HG02759 (cell line): ENCODE data around the gene LBX1.

Experiments used
- ATAC-seq: cut with Tn5 transposase; IDR thresholded peaks from one replicate; pipeline ENCODE4 v1.9.1; 2021; ENCODE audit warnings: mild to moderate bottlenecking, moderate library complexity; ENCODE audit not compliant: unreplicated experiment

Gene LBX1

DNA sequence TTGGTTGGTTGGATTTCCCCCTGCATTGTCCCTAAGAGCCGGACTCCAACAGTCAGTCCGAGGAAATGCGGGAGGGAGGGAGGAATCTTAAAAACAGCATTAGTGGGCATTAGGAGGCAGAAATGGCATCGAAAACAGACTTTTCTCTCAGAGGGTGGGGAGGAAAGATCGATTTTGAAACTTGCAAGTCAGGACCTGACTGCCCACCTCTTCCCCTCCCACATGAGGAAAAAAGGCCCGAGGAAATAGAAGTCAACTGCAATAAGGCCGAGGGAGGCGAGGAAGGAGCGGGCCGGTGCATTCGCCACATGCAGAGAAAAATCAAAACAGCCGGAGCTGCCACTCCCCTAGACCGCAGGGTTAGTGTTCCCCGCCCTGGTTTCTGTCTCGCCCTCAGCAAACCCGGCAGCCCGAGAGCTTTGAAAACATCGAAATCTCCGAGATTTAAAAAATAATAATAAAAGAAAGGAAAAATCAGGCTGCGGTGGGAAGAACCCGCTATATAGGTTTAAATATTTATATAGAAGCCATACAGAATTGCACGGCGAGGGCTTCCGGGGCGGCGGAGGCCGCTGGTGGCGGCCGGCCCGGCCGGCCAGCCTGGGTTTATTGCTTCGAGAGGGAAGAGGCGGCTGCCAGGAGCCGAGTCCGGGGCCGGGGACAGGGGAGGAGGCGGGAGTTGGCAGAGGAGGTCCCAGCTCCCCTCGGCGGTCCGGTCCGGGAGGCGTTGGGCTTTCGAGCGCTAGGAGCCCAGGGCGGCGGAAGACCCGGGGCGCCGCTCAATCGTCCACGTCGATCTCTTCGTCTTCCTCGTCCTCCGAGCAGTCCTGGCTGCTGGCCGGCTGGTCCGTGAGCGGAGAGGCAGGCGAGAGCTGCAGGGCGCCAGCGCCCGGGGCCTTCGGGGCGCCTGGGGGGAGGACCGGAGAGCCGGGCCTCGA is 2.5 kb downstream of the LBX1 start:
- no peak for ATAC-seq

DNA sequence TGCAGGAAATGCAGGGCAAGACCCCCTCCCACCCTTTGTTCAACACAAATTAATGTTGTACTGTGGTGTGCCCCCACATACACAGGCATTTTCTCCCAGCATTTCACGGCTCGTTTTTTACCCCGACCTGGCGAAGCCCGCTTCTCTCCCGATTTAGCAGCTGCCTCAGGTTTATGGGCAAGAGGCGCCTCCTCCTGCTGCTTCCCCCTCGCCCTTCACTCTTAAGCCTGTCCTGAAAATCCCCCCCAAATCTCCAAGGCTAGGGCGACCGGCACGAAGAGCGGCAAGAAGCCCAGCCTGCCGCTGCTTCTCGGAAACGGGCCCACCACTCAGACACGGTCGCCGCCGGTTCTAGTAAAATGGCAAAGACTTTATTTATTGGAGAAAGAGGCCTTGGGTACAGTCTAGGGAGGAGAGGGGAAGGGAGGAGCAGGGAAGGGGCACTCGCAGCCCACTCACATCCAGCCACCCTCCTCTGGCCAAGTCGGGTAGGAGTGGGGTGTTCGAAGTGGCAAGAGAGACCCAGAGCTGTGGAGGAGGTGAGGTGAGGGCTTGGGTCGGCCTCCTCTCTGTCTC is 3.3 kb downstream of the LBX1 start:
- ATAC-seq: no peak

DNA sequence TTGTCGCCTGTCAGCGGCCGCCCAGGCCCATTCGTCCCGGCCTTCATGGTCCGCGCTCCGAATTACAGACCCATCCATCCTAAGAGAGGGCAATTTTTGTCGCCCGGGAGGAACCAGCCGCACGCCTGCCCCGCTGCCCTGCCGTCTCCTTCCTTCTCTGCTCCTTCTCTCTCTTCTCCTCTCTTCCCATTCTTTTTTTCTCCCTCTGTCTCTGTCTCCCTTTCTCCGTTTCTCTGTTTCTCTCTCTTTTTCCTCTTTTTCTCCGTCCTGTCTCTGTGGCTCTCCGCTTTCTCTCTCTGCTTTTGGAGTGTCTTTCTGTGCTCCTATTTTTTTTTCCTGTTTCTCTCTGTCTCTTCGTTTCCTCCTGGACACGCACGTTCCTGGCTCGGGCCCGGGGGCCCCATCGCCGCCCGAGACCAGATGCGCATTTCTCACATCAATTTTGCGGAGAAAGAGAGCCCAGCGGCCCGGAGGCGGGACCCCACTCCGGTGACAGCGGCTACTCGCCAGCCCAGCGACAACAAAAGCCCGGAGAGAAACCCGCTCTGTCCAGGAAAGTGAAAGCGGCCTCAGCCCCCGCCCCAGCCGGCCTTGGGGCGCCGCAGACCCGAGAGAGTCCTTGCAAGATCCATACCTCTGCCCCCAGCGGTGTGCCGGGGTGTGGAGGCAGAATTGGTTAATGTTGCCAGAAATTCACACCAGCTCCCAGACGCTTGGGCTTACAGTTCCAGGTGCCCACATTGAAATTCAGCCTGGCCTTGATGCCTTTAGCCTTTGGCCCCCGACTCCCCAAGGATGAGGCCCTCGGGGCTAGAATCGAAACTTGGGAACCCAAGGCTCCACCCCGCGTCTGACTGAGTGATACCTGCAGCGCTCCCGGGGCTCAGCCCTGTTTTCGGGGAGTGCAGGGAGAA is 4.1 kb downstream of the LBX1 start:
- no peak for ATAC-seq

DNA sequence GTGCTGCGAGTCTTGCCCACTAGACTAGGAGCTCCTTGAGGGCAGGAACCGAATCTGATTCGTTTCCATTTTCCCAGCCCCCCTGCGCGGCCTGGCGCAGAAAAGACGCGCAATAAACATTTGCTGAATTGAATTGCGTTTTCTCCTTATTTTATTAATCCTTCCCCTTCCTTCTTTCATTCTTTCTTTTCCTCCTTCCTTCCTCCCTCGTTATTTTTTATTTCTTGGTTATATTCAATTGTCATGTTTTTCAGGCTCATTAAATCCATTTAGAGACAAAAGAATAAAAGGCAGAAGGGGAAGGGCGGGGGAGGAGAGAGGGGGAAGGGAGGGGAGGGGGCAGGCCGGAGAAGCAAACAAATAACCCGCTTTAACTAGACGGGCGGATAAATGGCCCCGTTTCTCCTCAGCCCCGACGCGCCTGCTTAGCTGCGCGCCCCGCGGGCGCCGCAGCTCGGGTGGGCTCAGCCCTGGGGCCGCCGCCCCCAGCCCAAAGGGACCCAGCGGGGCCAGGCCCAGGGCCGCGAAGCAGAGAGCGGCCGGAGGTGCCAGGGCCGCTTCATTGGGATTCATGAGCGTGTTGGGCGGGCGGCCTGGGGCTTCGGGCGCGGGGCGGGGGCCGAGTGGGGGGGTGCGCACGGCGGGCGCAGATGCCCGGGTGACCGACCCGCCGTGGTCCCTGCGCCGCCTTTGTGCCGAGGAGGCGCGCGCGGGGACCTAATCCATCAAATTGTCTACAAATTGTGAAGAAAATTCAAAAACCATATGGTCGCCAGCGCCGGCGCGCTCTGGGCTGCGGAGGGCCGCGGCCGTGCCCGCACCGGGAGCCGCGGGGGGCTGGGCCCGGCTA is 5.0 kb downstream of the LBX1 start:
- no peak for ATAC-seq

DNA sequence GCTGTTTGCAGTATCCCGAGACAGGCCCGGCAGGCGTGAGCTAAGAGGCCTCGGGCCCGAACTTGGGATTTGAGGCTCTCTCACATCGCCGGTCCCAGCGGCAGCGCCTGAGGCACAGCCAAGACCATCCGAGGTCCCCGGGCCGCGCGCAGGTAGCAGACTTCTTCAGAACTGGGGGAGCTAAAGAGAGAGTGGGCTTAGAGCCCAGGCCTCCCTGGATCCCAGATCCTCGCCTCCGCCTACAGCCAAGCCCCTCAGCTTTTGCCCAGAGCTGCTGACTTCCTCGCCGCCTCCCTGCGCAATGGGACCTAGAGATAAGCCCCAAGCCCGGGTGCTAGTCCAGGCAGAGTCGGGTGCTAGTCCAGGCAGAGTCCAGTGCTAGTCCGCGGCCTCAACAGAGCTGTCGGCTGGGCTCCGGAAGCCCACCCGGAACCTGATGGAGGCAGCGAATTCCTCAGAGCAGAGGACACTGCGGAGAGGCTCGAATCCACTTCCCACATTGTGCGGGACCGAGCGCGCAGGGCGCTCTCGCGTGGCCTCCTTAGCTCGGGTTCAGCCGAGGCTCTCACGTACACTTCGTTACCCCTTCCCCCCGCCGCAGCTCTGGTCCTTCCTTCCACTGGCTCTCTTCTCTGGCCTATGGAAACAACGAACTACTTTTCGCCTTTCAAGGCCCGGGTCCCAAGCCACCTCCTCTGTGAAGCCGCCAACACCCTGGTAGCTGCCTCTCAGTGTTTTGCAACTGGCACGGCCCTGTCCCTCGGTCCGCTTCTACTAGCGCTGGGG is 5.8 kb downstream of the LBX1 start:
- ATAC-seq: no peak

DNA sequence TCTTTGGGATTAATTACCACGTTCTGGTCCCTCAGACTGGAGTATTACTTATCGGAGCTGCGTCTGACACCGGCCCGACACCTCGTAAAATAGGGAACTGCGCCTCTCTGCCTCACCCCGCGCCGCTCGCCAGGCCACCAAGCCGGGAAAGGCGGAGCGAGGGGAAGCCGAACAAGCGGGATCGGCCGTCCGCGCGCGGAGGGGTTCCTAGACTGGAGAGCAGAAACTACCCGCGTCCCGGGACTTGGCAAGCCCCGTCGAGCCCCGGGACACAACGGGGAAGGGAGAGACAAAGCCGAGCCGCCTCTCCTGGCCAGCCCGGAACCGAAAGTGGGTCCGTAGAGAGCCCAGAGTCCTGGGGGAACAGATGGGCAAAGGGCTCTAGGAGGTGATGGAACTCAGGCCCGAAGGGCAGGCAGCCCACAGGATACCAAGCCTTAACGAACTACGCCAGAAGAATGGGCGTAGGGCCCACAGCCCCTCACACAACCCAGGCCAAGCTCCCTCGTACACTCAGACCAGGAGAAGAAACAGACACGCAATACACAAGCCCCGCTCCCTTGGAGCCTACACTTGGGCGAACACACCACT is 6.5 kb downstream of the LBX1 start:
- ATAC-seq: no peak

DNA sequence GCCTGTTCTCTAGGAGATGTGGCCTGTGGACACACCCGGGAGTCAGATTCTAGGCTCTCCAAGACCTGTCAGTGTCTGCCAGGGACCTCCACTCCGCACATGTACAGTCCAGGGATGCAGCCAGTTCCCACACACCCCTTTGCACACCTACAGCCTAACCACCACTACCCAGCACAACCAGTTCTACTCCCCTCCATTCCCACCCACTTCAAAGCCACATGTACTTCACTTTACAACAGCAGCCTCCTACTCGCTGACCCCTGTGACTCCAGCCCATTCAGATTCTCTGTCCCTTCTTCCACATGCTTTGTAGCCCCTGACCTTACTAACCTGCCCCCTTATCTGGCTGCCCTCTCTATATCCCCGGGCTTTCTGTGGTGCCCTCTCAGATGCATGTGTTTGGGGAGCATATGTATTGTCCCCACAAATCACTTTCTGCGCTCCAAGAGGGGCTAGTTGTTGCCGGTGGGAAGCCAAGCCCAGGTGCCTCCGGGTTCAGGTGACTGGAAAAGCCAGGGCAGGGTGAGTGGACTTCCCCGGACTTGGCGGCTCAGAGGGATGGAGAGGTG is 7.2 kb downstream of the LBX1 start:
- ATAC-seq: no peak

DNA sequence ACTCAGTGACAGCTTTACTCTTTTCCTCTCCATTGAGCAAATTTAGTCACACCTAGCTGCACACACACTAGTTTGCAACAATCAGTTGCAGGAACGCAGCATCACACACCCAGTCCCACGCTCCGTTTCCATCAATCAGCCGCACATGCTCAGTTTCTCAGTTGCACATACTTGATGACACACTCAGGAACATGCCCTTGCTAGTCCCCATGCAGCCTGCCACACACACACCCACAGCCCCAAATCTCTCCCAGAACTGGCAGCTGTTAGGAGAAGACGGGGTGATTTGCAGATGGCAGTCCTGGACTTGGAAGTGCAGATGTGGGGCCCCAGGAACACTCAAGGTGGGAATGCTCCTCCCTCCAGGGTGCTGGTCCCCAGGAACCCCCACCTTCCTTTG is 7.7 kb downstream of the LBX1 start:
- no peak for ATAC-seq

DNA sequence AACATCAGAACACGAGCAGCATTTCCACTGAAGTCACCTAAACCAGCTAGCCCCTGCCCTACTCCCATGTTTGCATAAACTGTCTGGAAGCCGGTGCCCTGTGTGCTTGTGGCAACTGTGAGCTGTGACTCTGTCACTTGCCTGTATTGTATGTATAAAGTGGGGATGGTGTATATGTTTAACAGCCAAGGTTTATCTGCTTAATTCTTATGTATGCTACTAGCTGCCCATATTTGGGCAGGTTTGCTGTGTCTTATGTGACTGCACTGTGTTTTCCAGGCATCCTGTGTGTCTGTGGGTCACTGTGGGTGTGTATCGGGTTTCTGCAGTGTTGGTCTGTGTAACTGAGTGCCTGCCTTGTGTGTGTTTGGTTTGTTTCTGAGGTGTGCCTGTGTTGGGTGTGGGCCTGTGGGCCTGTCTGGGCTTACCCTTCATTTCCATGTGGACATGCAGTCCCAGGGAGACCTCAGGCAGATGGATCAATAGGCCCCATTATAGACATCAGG is 9.3 kb downstream of the LBX1 start:
- no peak for ATAC-seq

DNA sequence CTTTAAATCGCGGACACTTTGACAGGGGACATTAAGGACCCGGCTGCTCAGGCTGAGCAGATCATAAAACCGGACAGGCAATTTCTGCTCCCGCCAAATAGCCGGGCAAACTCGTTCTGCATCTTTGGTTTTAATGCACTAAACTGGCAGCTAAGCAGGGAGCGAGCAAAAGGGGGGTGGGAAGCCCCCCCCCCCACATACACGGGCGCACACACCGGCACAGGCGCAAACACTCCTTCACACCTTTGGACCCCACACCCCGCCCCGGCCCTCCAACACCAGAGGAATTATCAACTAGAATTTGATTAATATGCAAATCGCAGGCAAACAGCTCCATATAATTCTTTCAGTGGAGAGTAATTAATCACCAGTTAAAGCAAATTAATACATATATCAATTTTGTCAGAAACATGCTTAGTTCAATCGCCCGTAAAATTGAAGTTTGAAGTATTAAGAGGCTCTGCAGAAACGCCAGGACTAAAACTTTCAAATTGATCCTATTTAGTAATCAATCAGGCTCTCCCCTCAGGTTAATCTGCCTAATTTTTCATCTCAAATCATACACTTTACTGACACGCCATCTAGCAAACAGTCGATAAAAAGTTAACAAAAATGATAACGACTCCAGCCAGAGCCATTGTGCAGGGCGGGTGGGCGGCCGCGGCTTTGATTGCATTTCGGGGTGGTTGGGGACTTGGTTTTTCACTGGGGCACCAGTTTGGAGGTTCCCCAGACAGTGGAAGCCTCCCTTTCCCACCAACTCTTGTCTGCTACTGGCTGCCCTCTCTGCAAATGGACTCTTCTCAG is 9.9 kb downstream of the LBX1 start:
- no peak for ATAC-seq

DNA sequence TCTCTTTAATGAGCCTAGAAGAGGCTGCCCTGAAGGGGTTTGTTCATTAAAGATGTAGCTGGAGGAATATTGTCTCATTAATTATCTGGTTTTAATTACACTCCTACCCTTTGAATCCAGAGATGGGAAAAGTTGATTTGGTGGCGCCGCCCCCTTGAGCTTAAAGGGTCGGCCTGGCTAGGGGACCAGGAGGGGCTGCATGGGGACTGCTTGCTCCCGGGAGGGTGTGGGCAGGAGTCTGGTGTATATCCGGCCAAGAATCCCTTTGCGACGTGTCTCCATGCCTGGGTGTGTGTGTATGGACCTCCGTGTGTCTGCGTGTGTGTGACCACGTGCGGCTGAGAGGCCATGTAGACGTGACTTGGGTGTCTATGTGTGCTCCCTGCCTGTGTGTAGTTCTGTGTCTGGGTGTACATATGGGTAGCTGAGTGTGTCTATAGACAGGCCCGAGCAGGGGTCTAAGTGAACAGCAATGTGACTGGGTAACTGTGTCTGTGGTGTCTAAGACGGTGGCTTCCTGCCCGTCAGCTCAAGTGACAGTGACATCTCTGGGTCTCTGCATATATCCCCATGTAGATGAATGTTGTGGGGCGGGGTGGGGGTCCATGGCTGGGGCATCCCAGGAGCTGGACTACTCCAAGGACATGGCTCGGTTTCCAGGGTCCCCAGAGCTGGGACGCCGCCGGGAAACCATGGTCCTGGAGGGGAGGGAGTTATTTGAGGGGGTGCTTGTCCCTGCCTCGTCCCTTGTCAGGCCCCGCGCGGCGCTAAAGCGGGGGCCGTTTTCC is 10.7 kb downstream of the LBX1 start:
- ATAC-seq: no peak

DNA sequence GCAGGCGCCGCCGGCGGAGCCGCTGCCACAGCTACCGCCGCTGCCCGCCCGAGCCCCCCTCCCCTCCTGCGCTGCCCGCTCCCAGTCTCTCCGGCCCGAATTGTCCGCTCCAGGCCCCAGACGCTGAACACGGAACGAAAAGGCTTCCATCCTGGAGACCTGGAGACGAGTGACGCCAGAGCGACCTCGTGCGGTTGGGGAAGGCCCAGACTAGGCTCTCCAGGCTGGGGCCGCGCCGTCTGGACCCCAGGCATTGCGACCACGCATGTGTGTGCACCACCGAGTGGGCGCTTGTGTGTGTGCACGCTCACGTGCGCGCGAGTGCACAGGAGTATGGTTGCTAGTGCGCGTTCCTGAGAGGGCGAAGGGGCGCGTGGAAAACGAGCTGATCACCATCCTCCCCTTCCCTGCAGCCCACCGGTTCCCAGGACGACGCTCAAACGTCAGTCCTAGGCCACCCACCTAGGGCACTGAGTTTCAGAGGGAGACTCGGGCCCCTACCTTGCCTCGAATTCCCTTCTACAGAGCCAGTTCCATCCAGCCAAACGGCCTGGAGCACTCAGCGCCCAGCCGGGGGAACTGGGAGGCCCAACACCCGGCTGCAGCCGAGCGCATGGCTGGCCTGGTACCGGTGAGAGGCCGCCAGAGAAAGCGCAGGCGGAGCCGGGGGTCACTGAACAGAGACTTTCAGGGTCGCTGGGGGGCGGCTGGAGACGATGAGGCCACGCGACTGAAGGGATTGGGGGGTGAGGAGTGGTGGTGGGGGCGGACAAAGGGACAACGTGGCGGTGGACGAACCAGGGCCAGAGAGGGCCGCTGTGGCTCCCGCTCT is 11.6 kb downstream of the LBX1 start:
- ATAC-seq: no peak

DNA sequence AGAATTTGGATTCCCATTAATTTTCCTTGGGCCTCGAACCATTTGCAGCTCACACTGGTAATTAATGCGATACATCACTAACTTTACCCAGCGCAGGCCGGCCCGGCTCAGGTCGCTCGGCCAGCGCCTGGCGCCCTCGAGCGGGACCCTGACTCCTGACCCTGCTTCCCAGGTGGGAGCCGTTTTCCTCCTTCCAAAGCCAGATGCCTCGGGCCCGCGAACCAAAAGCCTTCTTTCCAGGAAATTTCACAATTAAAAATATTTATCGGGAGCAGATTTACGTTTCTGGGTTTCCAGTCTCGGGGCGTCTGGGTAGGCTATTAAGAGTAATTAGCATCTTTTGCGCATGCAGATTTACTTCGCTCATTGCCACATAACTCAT is 12.2 kb downstream of the LBX1 start:
- no peak for ATAC-seq

DNA sequence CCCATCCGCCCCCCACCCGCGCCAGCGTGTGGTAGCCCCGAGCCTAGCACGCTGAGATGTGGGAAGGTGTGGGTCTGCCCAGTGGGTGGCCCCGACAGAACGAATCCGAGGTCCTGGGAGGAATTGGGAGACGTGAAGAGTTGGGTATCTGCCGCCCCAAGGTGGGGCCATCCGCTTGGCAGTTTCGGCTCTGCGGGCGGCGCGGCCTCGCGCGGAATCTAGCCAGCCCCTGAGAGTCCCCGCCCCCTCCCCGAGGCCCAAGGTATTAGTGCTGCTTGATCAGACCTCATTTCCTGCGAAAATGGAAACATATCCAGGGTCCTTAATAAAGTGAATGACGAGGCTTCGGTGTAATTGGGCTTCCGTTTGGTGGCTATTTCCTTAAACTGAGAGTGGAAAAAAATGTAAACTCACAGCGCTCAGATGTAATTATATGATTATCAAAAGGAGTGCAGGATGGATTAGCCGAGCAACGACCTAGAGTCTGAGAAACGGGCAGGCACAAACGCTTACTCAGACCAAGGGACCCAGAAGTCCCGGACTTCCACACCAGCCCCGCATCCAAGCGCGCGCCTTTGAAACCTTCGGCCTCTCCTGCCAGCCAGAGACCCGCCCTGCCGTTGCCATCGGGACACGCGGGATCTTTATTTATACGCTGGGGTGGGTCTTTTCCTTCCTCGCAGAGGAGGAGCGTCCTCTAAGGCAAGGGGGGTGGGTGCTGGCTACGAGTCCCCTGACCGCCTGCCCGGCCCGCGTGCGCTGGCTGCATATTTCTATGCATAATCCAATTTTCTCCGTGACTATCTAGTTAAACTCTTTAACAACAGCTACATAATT is 12.8 kb downstream of the LBX1 start:
- ATAC-seq: no peak

DNA sequence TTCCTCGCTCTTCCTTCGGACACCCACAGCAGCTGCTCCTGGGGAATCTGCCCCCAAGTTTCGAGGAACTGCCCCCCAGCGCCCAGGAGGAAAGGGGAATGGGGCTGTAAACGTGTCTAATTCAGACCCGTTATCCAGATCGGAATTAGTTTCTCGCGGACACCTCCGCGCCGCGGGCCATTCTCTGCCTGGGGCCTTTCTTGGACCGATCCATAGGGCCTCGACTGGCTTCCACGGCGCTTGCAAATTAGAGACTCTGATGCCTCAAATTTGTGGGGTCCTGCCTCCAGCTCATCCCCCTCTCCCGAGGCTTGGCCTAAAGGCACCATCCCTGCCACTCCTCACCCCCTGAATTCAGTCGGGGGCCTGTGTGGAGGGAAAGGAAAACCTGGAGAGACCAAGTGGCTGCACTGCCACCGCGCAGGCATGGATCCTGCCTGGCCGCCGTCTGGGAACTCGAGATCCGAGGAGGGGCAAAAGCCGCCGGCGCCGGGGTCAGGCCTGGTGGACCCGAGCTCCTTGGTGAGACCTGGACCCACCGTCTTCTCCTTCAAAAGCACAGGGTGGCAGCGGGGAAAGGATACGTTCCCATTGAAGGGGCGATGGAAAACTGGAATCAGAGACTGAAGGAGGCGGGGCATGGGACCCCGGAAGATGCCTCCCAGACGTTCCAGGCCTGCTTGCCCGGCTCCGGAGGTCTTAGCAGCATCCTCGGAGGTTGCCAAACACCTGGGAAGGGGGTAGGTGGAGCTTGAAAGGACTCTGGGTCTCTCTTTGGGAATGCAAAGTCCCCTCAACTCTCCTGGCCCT is 13.7 kb downstream of the LBX1 start:
- ATAC-seq: no peak
